Hepatocyte (in vitro differentiated cells): ENCODE data around the gene CHSY1. TPM values are rescaled to one million over a fixed set of nuclear protein-coding genes. Genes with fewer than 3 reads are reported as not detected.

Experiments used
- DNase-seq: peaks from one replicate; pipeline ENCODE4 v3.0.0-alpha.2; 2016; ENCODE audit warnings: low spot score
- H2AFZ ChIP-seq: fragments of 200-600 bp; sonication (generic); 2 replicates; pipeline ENCODE4 v1.6.0; 2016; ENCODE audit warnings: antibody characterized with exemption, mild to moderate bottlenecking
- H3K27ac ChIP-seq: fragments of 200-600 bp; sonication (generic); 2 replicates; pipeline ENCODE4 v1.5.1; 2016; ENCODE audit warnings: mild to moderate bottlenecking
- H3K27me3 ChIP-seq: fragments of 200-600 bp; sonication (generic); 2 replicates; pipeline ENCODE4 v1.6.1; 2016
- H3K36me3 ChIP-seq: fragments of 200-600 bp; sonication (generic); replicated peaks from 2 replicates; pipeline ENCODE4 v1.5.1; 2016; ENCODE audit warnings: low read depth; ENCODE audit not compliant: insufficient read depth
- H3K4me1 ChIP-seq: fragments of 200-600 bp; sonication (generic); 2 replicates; pipeline ENCODE4 v1.5.1; 2016; ENCODE audit warnings: mild to moderate bottlenecking, moderate library complexity; ENCODE audit not compliant: insufficient read depth
- H3K4me2 ChIP-seq: fragments of 200-600 bp; sonication (generic); 2 replicates; pipeline ENCODE4 v1.6.0; 2016
- H3K4me3 ChIP-seq: fragments of 200-600 bp; sonication (generic); 2 replicates; pipeline ENCODE4 v1.5.1; 2016; ENCODE audit warnings: mild to moderate bottlenecking
- H3K79me2 ChIP-seq: fragments of 200-600 bp; sonication (generic); 2 replicates; pipeline ENCODE4 v1.6.0; 2017; ENCODE audit warnings: mild to moderate bottlenecking
- H3K9me2 ChIP-seq: fragments of 200-600 bp; sonication (generic); replicated peaks from 2 replicates; pipeline ENCODE4 v1.6.0; 2017; ENCODE audit warnings: mild to moderate bottlenecking; ENCODE audit not compliant: insufficient read depth
- H3K9me3 ChIP-seq: fragments of 200-600 bp; sonication (generic); 2 replicates; pipeline ENCODE4 v1.5.1; 2016; ENCODE audit warnings: low read depth, mild to moderate bottlenecking
- H4K20me1 ChIP-seq: fragments of 200-600 bp; sonication (generic); 2 replicates; pipeline ENCODE4 v1.6.0; 2016; ENCODE audit warnings: mild to moderate bottlenecking; ENCODE audit not compliant: insufficient read depth, poor library complexity, severe bottlenecking
- EZH2 ChIP-seq: fragments of 200-600 bp; sonication (generic); IDR thresholded peaks from 2 replicates; pipeline ENCODE4 v1.6.1; 2016; ENCODE audit warnings: antibody characterized with exemption, mild to moderate bottlenecking, borderline replicate concordance
- EZH2phosphoT487 ChIP-seq: fragments of 200-600 bp; sonication (generic); IDR thresholded peaks from one replicate; pipeline ENCODE4 v1.6.1; 2018; ENCODE audit warnings: antibody characterized with exemption, mild to moderate bottlenecking, low read depth, moderate library complexity; ENCODE audit not compliant: unreplicated experiment, severe bottlenecking
- WGBS: methylation state at CpG from one replicate; pipeline ENCODE4 v1.1.6; 2016; ENCODE audit warnings: low lambda C conversion rate; ENCODE audit errors: missing lambda C conversion rate; 5-methylcytosine and 5-hydroxymethylcytosine counted together
- polyA plus RNA-seq: library from polyadenylated mRNA; unstranded; fragments of >200 nt; fragmentation: Nextera tagmentation; extraction: Ambion mirVana; gene quantifications from 2 replicates; pipeline ENCODE4 v1.2.1, GENCODE V29; 2016
- total RNA-seq: library from RNA; depleted of rRNA; stranded (reverse); fragments of >200 nt; gene quantifications from 2 replicates; pipeline ENCODE4 v1.2.3, GENCODE V29; 2014
- TF ChIP-seq, protein P1 (sequence below): fragments of 200-600 bp; sonication (generic); IDR thresholded peaks from 2 replicates; pipeline ENCODE4 v1.5.1; 2016; ENCODE audit warnings: antibody characterized with exemption, mild to moderate bottlenecking; ENCODE audit not compliant: poor library complexity

Gene CHSY1
- total and polyA plus RNA-seq, 2 experiments from 2014 or later = 22.5 to 27.8 TPM

DNA sequence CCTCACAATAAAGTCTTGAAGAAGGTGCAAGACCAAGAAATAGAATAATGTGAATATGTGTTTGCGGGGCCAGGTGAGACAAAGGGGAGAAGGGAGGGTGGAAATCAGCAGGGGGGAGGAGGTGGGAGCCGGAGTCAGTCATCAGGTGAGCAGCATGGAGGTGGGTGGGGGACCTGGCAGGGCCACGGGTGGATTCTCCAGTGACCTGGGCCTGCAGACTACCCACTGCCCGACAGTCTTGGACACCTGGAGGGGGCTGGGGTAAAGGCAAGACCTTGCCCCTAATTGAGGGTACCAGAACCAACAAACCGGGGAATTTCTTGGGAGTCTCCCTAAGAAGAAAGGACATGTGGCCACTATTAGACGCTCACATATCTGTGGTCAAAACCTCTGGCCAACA is 95.8 kb downstream of the CHSY1 start:
- Histone ChIP-seq H4K20me1 (no peaks in the 10 kb centered on the region), H3K9me3 (no peaks in the 10 kb centered on the region), H3K4me3 (no peak overlapping the region), H3K79me2 (no peaks in the 10 kb centered on the region), H3K36me3 (no peaks in the 10 kb centered on the region), H3K27me3 (no peaks in the 10 kb centered on the region), H3K4me2 (no peak overlapping the region), H3K27ac (no peak overlapping the region), H3K9me2 (no peaks in the 10 kb centered on the region), H3K4me1 (no peaks in the 10 kb centered on the region), H2AFZ (no peak overlapping the region)
- TF ChIP-seq EZH2 (no peak), EZH2phosphoT487 (no peak)
- TF ChIP-seq, protein P1, sequence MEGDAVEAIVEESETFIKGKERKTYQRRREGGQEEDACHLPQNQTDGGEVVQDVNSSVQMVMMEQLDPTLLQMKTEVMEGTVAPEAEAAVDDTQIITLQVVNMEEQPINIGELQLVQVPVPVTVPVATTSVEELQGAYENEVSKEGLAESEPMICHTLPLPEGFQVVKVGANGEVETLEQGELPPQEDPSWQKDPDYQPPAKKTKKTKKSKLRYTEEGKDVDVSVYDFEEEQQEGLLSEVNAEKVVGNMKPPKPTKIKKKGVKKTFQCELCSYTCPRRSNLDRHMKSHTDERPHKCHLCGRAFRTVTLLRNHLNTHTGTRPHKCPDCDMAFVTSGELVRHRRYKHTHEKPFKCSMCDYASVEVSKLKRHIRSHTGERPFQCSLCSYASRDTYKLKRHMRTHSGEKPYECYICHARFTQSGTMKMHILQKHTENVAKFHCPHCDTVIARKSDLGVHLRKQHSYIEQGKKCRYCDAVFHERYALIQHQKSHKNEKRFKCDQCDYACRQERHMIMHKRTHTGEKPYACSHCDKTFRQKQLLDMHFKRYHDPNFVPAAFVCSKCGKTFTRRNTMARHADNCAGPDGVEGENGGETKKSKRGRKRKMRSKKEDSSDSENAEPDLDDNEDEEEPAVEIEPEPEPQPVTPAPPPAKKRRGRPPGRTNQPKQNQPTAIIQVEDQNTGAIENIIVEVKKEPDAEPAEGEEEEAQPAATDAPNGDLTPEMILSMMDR = no peak
- DNase-seq = no peak
- WGBS = 89% methylated on average over 6 of the region's 6 CpGs

- no peak overlapping the region for H3K4me3 ChIP-seq
- no peaks in the 10 kb centered on the region for H3K36me3 ChIP-seq
- no peaks in the 10 kb centered on the region for H3K79me2 ChIP-seq
- peaks cover 2% of the 10 kb centered on the region for H3K4me1 ChIP-seq
- H2AFZ ChIP-seq = no peak overlapping the region
- DNase-seq = no peak
- no peak overlapping the region for H3K27ac ChIP-seq
- H4K20me1 ChIP-seq = no peaks in the 10 kb centered on the region
- TF ChIP-seq EZH2 (no peak), EZH2phosphoT487 (no peak)
- TF ChIP-seq, protein P1 = no peak
- no peaks in the 10 kb centered on the region for H3K27me3 ChIP-seq
- WGBS = 97% methylated on average over 18 of the region's 19 CpGs
- H3K9me3 ChIP-seq = no peaks in the 10 kb centered on the region
- H3K9me2 ChIP-seq = no peaks in the 10 kb centered on the region
- H3K4me2 ChIP-seq = no peak overlapping the region
Observed at GRCh38 chr15:101153801-101154656, 97.8 kb downstream of the CHSY1 start.

- Histone ChIP-seq H3K27me3 (no peaks in the 10 kb centered on the region), H3K4me1 (peaks cover 6% of the 10 kb centered on the region), H3K79me2 (no peaks in the 10 kb centered on the region), H3K9me2 (no peaks in the 10 kb centered on the region), H3K27ac (no peak overlapping the region), H3K4me2 (no peak overlapping the region), H3K9me3 (no peaks in the 10 kb centered on the region), H3K36me3 (no peaks in the 10 kb centered on the region), H2AFZ (no peak overlapping the region), H3K4me3 (no peak overlapping the region), H4K20me1 (no peaks in the 10 kb centered on the region)
- 92% methylated on average over 10 of the region's 10 CpGs for WGBS
- TF ChIP-seq EZH2 = no peak
- TF ChIP-seq, protein P1 = no peak
- no peak for TF ChIP-seq EZH2phosphoT487
- no peak for DNase-seq
Observed at GRCh38 chr15:101152914-101153313, 98.9 kb downstream of the CHSY1 start.
